Ammon's horn (tissue), 1 donor: ENCODE measurements around the gene ZNF548.
"Not testable (repeated sequence)": the region's sequence is repeated elsewhere in the genome, so short reads cannot be mapped to it uniquely, and the experiment has no call there.

Experiments used
- DNase-seq: peaks from one replicate; pipeline ENCODE4 v3.0.0-alpha.2; 2016; ENCODE audit warnings: low spot score

ZNF548 gene

GRCh38 chr19:57389730-57390598 lies at the start of gene ZNF548:
ZNF548 (plus strand) TSS chr19:57389854; CDS start chr19:57390100, 246 bp downstream.
- peak; percentile 99 for DNase-seq

- no peak for DNase-seq
Measured at GRCh38 chr19:57342582-57342981, 47.1 kb upstream of the ZNF548 start.

- no peak for DNase-seq
Measured at GRCh38 chr19:57348136-57348535, 41.5 kb upstream of the ZNF548 start.

GRCh38 chr19:57350877-57351805 lies 38.5 kb upstream of the ZNF548 start, which contains the start of gene ZNF304:
ZNF304 (plus strand) TSS chr19:57351271; CDS start chr19:57351665, 394 bp downstream.
- DNase-seq = peak; percentile 98

- DNase-seq = no peak
Measured at GRCh38 chr19:57351867-57352266, 37.8 kb upstream of the ZNF548 start.

- no peak for DNase-seq
Measured at GRCh38 chr19:57355916-57356315, 33.7 kb upstream of the ZNF548 start.

GRCh38 chr19:57357406-57357805 lies 32.2 kb upstream of the ZNF548 start:
- no peak for DNase-seq

GRCh38 chr19:57359300-57359699 lies 30.4 kb upstream of the ZNF548 start:
- no peak for DNase-seq

GRCh38 chr19:57362419-57362818 lies 27.2 kb upstream of the ZNF548 start:
- DNase-seq = no peak

- DNase-seq = peak; percentile 99
Measured at GRCh38 chr19:57362997-57363687, 26.5 kb upstream of the ZNF548 start, which contains the start of the genes TRAPPC2B and ZNF547. TRAPPC2B (plus strand) TSS chr19:57363551; CDS start chr19:57364834, 1,283 bp downstream. ZNF547 (plus strand) TSS chr19:57363551; CDS start chr19:57368556, 5,005 bp downstream.

DNA sequence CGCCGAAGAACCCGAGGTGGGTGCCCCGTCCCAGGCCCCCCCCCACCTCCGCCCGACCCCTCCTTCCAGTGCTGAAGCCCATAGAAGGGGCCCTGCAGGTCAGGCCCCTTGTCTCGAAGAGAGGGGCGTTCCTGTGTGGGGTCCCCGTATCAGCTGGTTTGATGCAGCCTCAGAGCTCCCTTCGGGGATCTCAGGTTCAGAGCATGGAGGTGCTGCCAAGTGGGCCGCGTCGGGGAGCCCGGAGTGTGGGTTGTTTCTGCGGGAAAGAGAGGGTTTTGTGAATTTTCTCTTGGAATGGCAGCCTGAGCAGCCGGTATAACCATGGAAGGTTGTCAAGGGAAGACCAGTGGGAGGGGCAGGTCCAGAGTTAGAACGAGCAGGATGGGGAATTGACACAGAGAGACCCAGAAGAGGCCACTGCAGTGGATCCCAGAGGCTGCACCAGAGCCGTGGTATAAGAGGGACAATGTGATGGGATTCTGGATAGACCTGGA lies 25.9 kb upstream of the ZNF548 start:
- DNase-seq = no peak

- DNase-seq = no peak
Measured at GRCh38 chr19:57366776-57367175, 22.9 kb upstream of the ZNF548 start.

GRCh38 chr19:57374179-57374578 lies 15.5 kb upstream of the ZNF548 start:
- DNase-seq = no peak

DNA sequence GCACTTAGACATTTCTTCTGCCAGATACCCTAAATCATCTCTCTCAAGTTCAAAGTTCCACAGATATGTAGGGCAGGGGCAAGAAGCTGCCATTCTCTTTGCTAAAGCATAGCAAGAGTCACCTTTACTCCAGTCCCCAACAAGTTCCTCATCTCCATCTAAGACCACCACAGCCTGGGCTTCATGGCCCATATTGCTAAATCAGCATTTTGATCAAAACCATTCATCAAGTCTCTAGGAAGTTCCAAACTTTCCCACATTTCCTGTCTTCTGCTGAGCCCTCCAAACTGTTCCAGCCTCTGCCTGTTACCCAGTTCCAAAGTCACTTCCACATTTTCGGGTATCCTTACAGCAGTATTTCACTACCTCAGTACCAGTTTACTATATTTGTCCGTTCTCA lies 15.0 kb upstream of the ZNF548 start:
- not testable (repeated sequence) for DNase-seq

- DNase-seq = no peak
Measured at GRCh38 chr19:57376151-57376550, 13.5 kb upstream of the ZNF548 start.

GRCh38 chr19:57377498-57378146 lies 12.0 kb upstream of the ZNF548 start:
- DNase-seq = no peak

DNA sequence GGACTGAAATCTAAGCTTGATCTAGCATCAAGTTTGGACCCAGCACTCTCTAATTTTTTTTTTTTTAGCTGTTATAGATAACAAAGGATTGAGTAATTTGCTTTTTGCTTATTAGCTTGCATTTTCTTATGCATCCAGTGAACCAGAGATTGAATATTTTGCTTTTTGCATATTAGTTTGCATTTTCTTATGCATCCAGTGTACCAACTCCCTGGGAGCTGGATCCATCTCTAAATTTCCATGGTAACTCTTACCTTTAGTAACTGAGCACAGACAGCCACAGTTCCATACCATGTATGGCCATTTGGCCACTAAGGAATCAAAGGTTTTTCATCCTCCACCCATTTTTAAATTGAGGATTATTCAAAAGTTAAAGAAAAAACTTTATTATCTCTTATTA lies 8.7 kb upstream of the ZNF548 start:
- no peak for DNase-seq

DNA sequence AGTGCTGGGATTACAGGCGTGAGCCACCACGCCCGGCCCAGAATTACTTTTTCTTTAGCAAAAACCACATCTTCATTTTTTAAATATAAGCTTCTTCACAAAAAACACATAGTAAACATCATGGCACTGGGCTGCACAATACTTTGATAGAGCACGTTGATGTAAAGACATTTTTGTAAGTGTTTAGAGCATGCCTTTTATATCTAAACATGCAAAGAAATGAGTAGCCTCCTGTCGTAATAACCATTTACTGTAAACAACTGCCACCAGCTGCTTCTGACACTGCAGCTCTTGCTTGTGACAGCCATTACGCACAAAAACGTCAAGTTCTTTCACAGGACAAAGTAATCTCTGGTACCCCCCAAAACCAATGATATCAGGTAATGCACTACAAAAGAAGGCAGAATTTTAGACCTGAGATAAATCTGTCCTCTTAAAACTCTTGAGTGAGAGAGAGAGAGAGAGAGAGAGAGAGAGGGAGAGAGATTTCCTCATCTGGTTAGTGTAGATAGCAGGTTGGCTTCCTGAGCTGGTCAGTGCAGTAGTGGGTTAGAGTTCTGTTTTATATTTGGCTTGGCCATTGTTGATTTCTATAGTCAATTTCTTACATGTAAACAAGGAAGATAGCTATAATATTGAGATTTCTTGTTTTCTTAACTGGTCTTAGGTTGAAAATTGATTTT lies 6.7 kb upstream of the ZNF548 start:
- no peak for DNase-seq

DNA sequence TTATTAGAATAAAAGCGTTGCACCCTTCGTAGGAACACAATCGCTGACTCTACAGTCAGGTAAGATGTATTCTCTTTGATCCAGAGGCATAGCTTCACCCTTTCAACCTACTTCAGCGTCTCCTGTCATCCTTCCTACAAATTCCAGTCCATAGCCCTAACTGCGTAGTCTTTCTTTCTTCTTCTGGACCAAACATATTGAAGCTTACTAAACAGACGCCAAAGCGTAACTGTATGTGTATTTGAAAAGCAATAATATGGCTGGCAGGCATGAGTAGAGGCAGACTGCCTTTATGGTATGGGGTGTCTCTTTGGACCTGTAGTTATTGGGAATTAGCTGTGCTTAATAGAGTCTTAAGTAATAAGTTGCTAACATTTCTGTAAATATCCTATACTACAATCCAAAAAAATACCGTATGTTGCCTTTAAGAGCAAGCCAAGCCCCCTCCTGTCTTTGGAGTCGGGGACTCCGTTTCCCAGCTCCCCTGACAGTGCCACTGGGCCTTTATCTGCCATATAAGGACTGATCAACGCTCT lies 392 bp upstream of the ZNF548 start:
- no peak for DNase-seq

GRCh38 chr19:57395710-57396109 lies 6.1 kb downstream of the ZNF548 start:
- DNase-seq = no peak
